ENCODE data around the gene SLC26A11. TPM values are rescaled to one million over a fixed set of nuclear protein-coding genes. Genes with fewer than 3 reads are reported as not detected.
A peak's percentile ranks its signal among the peaks of the same experiment; 100 is the strongest.
"Not testable (repeated sequence)": the region's sequence is repeated elsewhere in the genome, so short reads cannot be mapped to it uniquely, and the experiment has no call there.

The SLC26A11 gene
- total RNA-seq, 1 experiment from 2014 or later, result 37.1 TPM

DNA sequence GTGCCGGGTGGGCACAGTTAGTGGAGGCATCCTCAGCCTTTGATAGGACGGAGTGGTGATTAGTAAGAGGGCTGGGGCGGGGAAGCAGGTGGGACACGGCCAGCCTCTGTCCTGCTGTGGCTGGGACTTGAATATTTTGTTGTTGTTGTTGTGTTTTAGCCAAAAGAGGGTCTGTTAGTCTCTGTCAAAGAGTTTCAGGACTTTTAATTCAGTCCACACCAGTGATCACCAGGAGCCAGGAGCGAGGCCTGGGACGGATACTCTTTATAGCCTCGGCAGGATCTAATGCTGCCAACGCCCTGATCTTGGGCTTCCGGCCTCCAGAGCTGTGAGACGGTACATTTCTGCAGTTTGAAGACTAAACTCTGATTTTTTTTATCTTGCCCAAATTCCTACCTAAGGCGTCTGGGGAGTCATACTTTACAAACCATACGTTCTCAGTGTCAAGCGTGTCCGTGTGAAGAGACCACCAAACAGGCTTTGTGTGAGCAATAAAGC is 37.5 kb downstream of the SLC26A11 start:
- peak overlapping the region; percentile 56 for H3K27ac Mint-ChIP-seq (ENCODE audit: unreplicated experiment)

GRCh38 chr17:80258296-80258695 is 38.1 kb downstream of the SLC26A11 start:
- H3K27me3 ChIP-seq (replicated peaks; ENCODE audit: control insufficient read depth, insufficient read depth, low read length); DNase-seq; H3K9me3 ChIP-seq; POLR2A ChIA-PET; H3K4me3 ChIP-seq (ENCODE audit: low read depth, low read length); H3K27me3 Mint-ChIP-seq (ENCODE audit: insufficient read depth, unreplicated experiment); BruUV-seq (replicated peaks); H3K36me3 ChIP-seq (ENCODE audit: control insufficient read depth, insufficient read depth, low read length); H3K9me3 Mint-ChIP-seq (ENCODE audit: unreplicated experiment); intact Hi-C loops (cut with micrococcal nuclease; ENCODE audit: unreplicated experiment): not testable (repeated sequence)
- Mint-ChIP-seq H3K27ac (ENCODE audit: unreplicated experiment) (peak overlapping the region; percentile 56), H3K36me3 (ENCODE audit: insufficient read depth, unreplicated experiment) (peaks cover 20% of the 10 kb centered on the region), H3K4me1 (ENCODE audit: low read depth, unreplicated experiment) (peaks cover 39% of the 10 kb centered on the region), H3K4me3 (ENCODE audit: unreplicated experiment) (peak overlapping the region; percentile 96)
- H3K4me1 ChIP-seq, result peaks cover 44% of the 10 kb centered on the region
- CTCF ChIA-PET, result interaction anchor here (0.6 kb wide), 1 partner anchor 133 kb away, joined by 3 read pairs; no protein-coding TSS in a partner anchor

More for the DNA sequence above, 37.5 kb downstream of the SLC26A11 start:
- Histone ChIP-seq H3K36me3 (ENCODE audit: control insufficient read depth, insufficient read depth, low read length) (no peaks in the 10 kb centered on the region), H3K4me1 (peaks cover 39% of the 10 kb centered on the region), H3K9me3 (no peaks in the 10 kb centered on the region), H3K27me3 (replicated peaks; ENCODE audit: control insufficient read depth, insufficient read depth, low read length) (no peaks in the 10 kb centered on the region), H3K4me3 (ENCODE audit: low read depth, low read length) (no peak overlapping the region)
- no peak for DNase-seq
- Mint-ChIP-seq H3K4me1 (ENCODE audit: low read depth, unreplicated experiment) (peaks cover 39% of the 10 kb centered on the region), H3K27me3 (ENCODE audit: insufficient read depth, unreplicated experiment) (no peaks in the 10 kb centered on the region), H3K4me3 (ENCODE audit: unreplicated experiment) (no peak overlapping the region), H3K36me3 (ENCODE audit: insufficient read depth, unreplicated experiment) (peaks cover 25% of the 10 kb centered on the region), H3K9me3 (ENCODE audit: unreplicated experiment) (no peaks in the 10 kb centered on the region)
- ChIA-PET CTCF (interaction anchor here (0.6 kb wide), 1 partner anchor 134 kb away, joined by 3 read pairs; no protein-coding TSS in a partner anchor), POLR2A (no interaction called here)
- TF ChIP-seq CTCF (IDR thresholded peaks at IDR 0.05; ENCODE audit: insufficient read depth in 1 of 2, low read depth in 1 of 2, low read length in 1 of 2, severe bottlenecking in 1 of 2, unreplicated experiment in 1 of 2), result no peak
- intact Hi-C loops (cut with micrococcal nuclease; ENCODE audit: unreplicated experiment), result no loop called here
- BruUV-seq (replicated peaks), result no TSS peak

DNA sequence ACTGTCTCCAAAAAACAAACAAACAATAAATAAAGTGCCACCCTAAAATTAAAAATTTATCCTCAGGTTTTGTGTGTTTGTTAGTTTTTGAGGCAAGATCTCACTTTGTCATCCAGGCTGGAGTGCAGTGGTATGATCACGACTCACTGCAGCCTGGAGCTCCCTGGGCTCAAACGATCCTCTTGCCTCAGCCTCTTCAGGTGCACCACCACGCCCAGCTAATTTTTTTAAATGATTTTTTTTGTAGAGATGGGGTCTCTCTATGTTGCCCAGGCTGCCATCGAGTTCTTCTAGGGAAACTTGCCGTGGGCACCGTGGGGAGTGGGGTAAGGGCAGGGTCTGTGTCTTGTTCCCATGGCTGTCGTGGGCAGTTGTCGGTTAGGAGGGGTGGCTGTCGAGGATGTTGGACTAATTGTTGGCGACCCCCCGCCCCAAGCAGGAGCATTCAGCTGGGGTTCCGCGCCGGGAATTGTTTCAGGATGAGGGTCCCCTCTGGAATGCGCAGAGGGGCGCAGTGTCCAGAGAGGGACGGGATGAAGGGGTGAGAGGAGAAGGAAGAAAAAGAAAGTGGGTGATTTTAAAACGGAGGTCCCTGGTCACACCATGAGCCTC is 39.3 kb downstream of the SLC26A11 start:
- H3K36me3 ChIP-seq (ENCODE audit: control insufficient read depth, insufficient read depth, low read length), result no peaks in the 10 kb centered on the region
- intact Hi-C loops (cut with micrococcal nuclease; ENCODE audit: unreplicated experiment), result no loop called here
- Mint-ChIP-seq H3K4me3 (ENCODE audit: unreplicated experiment) (peak overlapping the region; percentile 96), H3K27me3 (ENCODE audit: insufficient read depth, unreplicated experiment) (no peaks in the 10 kb centered on the region), H3K36me3 (ENCODE audit: insufficient read depth, unreplicated experiment) (peaks cover 23% of the 10 kb centered on the region), H3K27ac (ENCODE audit: unreplicated experiment) (peak overlapping the region; percentile 94), H3K4me1 (ENCODE audit: low read depth, unreplicated experiment) (peaks cover 32% of the 10 kb centered on the region), H3K9me3 (ENCODE audit: unreplicated experiment) (no peaks in the 10 kb centered on the region)
- H3K27me3 ChIP-seq (replicated peaks; ENCODE audit: control insufficient read depth, insufficient read depth, low read length), result no peaks in the 10 kb centered on the region
- TF ChIP-seq CTCF (IDR thresholded peaks at IDR 0.05; ENCODE audit: insufficient read depth in 1 of 2, low read depth in 1 of 2, low read length in 1 of 2, severe bottlenecking in 1 of 2, unreplicated experiment in 1 of 2), result no peak
- H3K9me3 ChIP-seq, result no peaks in the 10 kb centered on the region
- ChIA-PET POLR2A (no interaction called here), CTCF (interaction anchor here (0.6 kb wide), 1 partner anchor 1945 kb away, joined by 3 read pairs; no protein-coding TSS in a partner anchor)
- DNase-seq, result no peak
- peak overlapping the region; percentile 59 for H3K4me3 ChIP-seq (ENCODE audit: low read depth, low read length)
- peaks cover 42% of the 10 kb centered on the region for H3K4me1 ChIP-seq
- BruUV-seq (replicated peaks), result TSS peak; percentile 87

Data from Caco-2 (cell line).